Forelimb muscle (tissue), 1 donor: Measurements from ENCODE around the gene LHFPL3. TPM values are rescaled to one million over a fixed set of nuclear protein-coding genes. Genes with fewer than 3 reads are reported as not detected.
A peak's percentile ranks its signal among the peaks of the same experiment; 100 is the strongest.
"Not testable (repeated sequence)": the region's sequence is repeated elsewhere in the genome, so short reads cannot be mapped to it uniquely, and the experiment has no call there.

Experiments used
- DNase-seq: peaks from one replicate; pipeline ENCODE4 v3.0.0-alpha.2; 2013; ENCODE audit warnings: low read depth
- polyA plus RNA-seq: library from polyadenylated mRNA; unstranded; fragments of 120-200 nt; gene quantifications from one replicate; pipeline ENCODE4 v1.2.1, GENCODE V29; 2013; ENCODE audit not compliant: insufficient read length

Gene LHFPL3
- polyA plus RNA-seq, 1 donor = not detected

- DNase-seq = no peak
These were observed 256.2 kb downstream of the LHFPL3 start for GRCh38 chr7:104584620-104585019.

GRCh38 chr7:104595591-104595990, 267.2 kb downstream of the LHFPL3 start:
- not testable (repeated sequence) for DNase-seq

- DNase-seq = no peak
These were observed 275.6 kb downstream of the LHFPL3 start for GRCh38 chr7:104603957-104604356.

- DNase-seq = no peak
These were observed 276.3 kb downstream of the LHFPL3 start for GRCh38 chr7:104604706-104605105.

- no peak for DNase-seq
These were observed 292.9 kb downstream of the LHFPL3 start for GRCh38 chr7:104621321-104621720.

- no peak for DNase-seq
These were observed 297.6 kb downstream of the LHFPL3 start for GRCh38 chr7:104625956-104626355.

GRCh38 chr7:104627516-104627915, 299.1 kb downstream of the LHFPL3 start:
- DNase-seq = peak; percentile 5

- DNase-seq = no peak
These were observed 299.6 kb downstream of the LHFPL3 start for GRCh38 chr7:104628017-104628416.

GRCh38 chr7:104629408-104629807, 301.0 kb downstream of the LHFPL3 start:
- no peak for DNase-seq

- DNase-seq = no peak
These were observed 312.1 kb downstream of the LHFPL3 start for GRCh38 chr7:104640506-104640905.

GRCh38 chr7:104642560-104642959, 314.2 kb downstream of the LHFPL3 start:
- DNase-seq = no peak

GRCh38 chr7:104643587-104644217, 315.3 kb downstream of the LHFPL3 start:
- no peak for DNase-seq

GRCh38 chr7:104650991-104651640, 322.7 kb downstream of the LHFPL3 start:
- no peak for DNase-seq

GRCh38 chr7:104652434-104652833, 324.0 kb downstream of the LHFPL3 start:
- DNase-seq = no peak

- no peak for DNase-seq
These were observed 324.5 kb downstream of the LHFPL3 start for GRCh38 chr7:104652865-104653264.

- no peak for DNase-seq
These were observed 325.5 kb downstream of the LHFPL3 start for GRCh38 chr7:104653825-104654401.

GRCh38 chr7:104655592-104655991, 327.2 kb downstream of the LHFPL3 start:
- no peak for DNase-seq

- DNase-seq = no peak
These were observed 328.1 kb downstream of the LHFPL3 start for GRCh38 chr7:104656467-104656866.

- no peak for DNase-seq
These were observed 328.7 kb downstream of the LHFPL3 start for GRCh38 chr7:104657134-104657533.

- DNase-seq = no peak
These were observed 333.2 kb downstream of the LHFPL3 start for GRCh38 chr7:104661575-104661974.

- no peak for DNase-seq
These were observed 336.2 kb downstream of the LHFPL3 start for GRCh38 chr7:104664648-104665047.

- DNase-seq = no peak
These were observed 349.2 kb downstream of the LHFPL3 start for GRCh38 chr7:104677587-104677986.

GRCh38 chr7:104679085-104679484, 350.7 kb downstream of the LHFPL3 start:
- no peak for DNase-seq
